GM10248 (cell line): ENCODE measurements around the gene SPTLC1.
"Not testable (repeated sequence)": the region's sequence is repeated elsewhere in the genome, so short reads cannot be mapped to it uniquely, and the experiment has no call there.

Source experiments
- CTCF ChIA-PET: fragments of 300-600 bp; sonication (Branson Sonifier 250); formaldehyde crosslinking; extraction: SDS; loops from one replicate; lab custom pipeline; 2021; ENCODE audit warnings: antibody characterized with exemption; lab: Yijun Ruan, JAX
- POLR2A ChIA-PET: fragments of 350-650 bp; sonication (Branson Sonifier 250); formaldehyde crosslinking; extraction: SDS; loops from one replicate; lab custom pipeline; 2020; ENCODE audit warnings: antibody characterized with exemption; lab: Yijun Ruan, JAX
- DNase-seq: peaks from one replicate; pipeline ENCODE4 v3.0.0; 2012; ENCODE audit errors: extremely low spot score
- TF ChIP-seq, protein P1 (sequence below): IDR thresholded peaks from 2 replicates; pipeline ENCODE4 v1.5.1; 2012; ENCODE audit warnings: mild to moderate bottlenecking, low read depth; ENCODE audit errors: extremely low read depth, missing control alignments, control extremely low read depth

SPTLC1 gene

DNA sequence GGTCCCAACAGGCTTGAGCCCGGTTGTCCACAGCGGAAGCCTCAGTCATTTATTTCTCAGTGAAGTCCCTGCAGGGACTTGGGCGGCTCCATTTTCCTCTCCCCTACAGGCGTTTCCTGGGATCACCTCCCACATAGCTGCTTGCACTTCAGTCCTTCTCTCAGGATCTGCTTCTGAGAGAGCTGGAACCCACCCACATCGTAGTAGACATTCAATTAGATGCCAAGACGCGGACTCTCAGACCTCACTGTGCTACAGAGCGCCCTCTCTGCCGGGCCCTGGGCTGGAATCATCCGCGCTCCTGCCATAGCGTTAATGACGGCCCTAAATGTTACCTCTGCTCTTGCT lies 111.2 kb downstream of the SPTLC1 start:
- POLR2A ChIA-PET, result no interaction called here
- TF ChIP-seq, protein P1, sequence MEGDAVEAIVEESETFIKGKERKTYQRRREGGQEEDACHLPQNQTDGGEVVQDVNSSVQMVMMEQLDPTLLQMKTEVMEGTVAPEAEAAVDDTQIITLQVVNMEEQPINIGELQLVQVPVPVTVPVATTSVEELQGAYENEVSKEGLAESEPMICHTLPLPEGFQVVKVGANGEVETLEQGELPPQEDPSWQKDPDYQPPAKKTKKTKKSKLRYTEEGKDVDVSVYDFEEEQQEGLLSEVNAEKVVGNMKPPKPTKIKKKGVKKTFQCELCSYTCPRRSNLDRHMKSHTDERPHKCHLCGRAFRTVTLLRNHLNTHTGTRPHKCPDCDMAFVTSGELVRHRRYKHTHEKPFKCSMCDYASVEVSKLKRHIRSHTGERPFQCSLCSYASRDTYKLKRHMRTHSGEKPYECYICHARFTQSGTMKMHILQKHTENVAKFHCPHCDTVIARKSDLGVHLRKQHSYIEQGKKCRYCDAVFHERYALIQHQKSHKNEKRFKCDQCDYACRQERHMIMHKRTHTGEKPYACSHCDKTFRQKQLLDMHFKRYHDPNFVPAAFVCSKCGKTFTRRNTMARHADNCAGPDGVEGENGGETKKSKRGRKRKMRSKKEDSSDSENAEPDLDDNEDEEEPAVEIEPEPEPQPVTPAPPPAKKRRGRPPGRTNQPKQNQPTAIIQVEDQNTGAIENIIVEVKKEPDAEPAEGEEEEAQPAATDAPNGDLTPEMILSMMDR, result no peak
- CTCF ChIA-PET, result interaction anchor here (2.5 kb wide), 1 partner anchor 50 kb away, joined by 7 read pairs; no protein-coding TSS in a partner anchor
- DNase-seq, result no peak

DNA sequence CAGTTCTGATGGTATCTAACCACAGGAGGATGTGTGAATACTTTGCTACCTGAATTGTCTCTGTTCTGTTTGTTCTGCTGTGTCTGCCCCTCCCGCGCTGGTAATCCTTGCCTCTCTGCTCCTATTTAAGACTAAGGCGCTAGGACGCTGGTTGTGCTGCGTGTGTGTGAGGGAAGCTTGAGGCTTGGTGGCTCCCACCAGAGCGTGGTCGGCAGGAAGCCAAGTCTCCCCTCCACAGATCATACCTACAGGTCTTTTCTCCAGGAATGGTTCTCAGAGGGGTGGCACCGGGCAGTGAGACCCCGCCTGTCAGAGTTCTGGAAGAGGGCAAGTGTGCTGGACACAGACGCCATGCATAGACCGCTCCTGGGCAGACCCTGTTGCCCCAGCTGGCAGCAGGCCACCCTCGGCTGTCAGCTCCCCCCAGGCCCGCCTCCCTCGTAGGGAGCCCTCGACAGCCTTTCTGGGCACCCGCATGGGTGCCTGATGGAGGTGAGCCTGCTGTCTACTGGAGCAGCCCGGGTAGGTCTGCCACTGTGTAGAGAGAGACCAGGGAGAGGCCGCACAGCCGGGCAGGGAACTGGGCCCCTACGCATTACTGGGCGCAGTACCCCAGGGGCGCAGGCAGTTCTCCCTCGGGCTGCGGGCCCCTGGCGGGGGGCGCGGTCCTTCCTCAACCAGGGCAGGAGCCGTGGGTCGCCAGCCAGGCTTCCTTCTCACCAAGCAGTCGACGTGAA lies 111.7 kb downstream of the SPTLC1 start:
- CTCF ChIA-PET, result interaction anchor here (2.5 kb wide), 1 partner anchor 49 kb away, joined by 7 read pairs; no protein-coding TSS in a partner anchor
- no peak for DNase-seq
- TF ChIP-seq, protein P1, result no peak
- POLR2A ChIA-PET, result no interaction called here

DNA sequence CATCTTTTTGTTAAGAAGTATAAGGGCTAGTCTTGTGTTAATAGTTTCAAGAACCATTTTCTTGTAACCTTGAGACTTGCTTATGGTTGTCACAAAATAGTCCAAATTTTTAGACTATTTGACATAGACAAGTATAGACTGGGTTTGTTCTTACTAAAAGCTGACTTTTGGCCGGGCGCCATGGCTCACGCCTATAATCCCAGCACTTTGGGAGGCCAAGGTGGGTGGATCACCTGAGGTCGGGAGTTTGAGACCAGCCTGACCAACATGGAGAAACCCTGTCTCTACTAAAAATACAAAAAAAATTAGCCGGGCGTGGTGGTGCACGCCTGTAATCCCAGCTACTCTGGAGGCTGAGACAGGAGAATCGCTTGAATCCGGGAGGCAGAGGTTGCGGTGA lies 113.3 kb downstream of the SPTLC1 start:
- CTCF ChIA-PET, result interaction anchor here (1.4 to 2.5 kb wide), 2 partner anchors 48 to 52 kb away, joined by 3 to 7 read pairs; no protein-coding TSS in a partner anchor
- POLR2A ChIA-PET, DNase-seq: not testable (repeated sequence)

DNA sequence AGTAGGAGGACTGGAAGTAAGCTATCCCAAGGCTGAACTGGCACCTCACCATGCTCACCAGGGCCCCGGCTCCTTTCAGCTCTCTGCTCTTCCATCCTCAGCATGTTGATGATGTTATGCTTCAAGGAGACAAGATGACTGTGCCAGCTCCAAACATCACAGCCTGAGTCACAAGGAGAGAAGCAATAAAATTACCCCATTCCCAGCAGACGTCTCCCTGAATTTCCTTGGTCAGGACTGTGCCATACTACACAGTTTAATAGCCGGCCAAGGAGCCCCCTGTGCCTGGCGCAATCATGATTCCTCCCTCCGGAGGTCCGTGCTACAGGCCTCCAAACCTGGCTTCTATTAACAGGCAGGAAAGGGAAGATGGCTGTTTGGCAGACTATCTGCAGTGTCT lies 114.0 kb downstream of the SPTLC1 start:
- POLR2A ChIA-PET, result no interaction called here
- CTCF ChIA-PET, result interaction anchor here (1.4 kb wide), 1 partner anchor 51 kb away, joined by 3 read pairs; no protein-coding TSS in a partner anchor
- TF ChIP-seq, protein P1, result no peak
- no peak for DNase-seq

DNA sequence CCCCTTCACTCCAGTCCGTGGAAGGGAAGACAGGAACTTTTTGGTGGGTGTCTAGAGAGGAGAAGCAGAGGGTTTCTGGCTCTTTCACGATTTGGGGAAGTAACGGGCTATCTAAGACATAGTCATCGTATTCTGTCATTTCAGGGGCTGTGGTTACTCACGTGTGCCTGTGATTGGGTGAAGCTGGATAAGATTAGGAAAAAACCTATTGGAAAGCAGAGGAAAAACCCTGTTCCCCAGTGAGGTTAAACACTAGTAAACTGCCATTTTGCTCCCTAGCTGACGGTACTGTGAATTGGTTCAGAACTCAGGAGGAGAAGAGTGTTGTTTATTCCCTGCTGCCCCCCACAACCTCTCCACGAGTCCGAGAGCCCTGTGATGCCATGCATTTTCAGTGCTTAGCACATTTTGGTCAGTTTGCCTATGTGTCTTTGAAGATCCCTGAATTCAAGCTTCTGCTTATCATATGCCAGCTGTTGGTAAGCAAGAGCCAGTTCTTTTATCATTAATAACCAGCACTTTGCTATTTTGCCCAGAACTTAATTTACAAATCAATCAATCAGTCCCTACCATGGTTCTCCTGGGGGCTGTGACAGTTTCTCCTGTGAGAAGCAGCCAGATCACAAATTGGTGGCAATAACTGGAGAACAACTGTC lies 120.1 kb downstream of the SPTLC1 start:
- ChIA-PET CTCF (no interaction called here), POLR2A (no interaction called here)
- no peak for DNase-seq
- TF ChIP-seq, protein P1, result no peak

DNA sequence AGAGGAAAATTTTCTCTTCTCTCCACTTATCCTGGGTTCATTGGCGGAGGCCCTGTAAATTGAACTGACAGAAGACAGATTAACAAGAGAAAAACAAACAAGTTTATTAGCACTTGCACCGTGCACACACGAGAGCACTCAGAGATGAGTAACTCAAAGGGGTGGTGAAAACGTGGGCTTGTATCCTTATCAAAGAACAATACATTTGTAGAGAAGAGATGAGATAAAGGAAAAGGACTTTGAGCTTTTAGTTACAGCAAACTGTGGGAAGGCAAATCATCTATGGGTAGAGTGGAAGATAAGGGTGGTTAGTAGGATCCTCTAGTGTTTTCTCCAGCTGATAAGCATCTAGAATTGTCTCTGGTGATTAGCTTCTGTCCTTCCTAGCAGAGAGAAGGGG lies 120.8 kb downstream of the SPTLC1 start:
- ChIA-PET CTCF (interaction anchor here (0.9 kb wide), 1 partner anchor 40 kb away, joined by 3 read pairs; no protein-coding TSS in a partner anchor), POLR2A (no interaction called here)
- TF ChIP-seq, protein P1, result no peak
- no peak for DNase-seq
